Kidney glomerular epithelial cell (primary cell): ENCODE data around the gene CAMSAP1.
A peak's percentile ranks its signal among the peaks of the same experiment; 100 is the strongest.
"Not testable (repeated sequence)": the region's sequence is repeated elsewhere in the genome, so short reads cannot be mapped to it uniquely, and the experiment has no call there.

Experiments
- DNase-seq: peaks from one replicate; lab custom pipeline; 2025; lab: John Stamatoyannopoulos, UW

The CAMSAP1 gene

GRCh38 chr9:135907431-135908092, at the start of gene CAMSAP1:
Gene CAMSAP1 (minus strand): TSS chr9:135907546. CDS start chr9:135907159, 387 bp downstream.
- peak; percentile 84 for DNase-seq

GRCh38 chr9:135956802-135957174, 49.4 kb upstream of the CAMSAP1 start:
- no peak for DNase-seq

GRCh38 chr9:135955934-135956801, 48.8 kb upstream of the CAMSAP1 start:
- DNase-seq = no peak

GRCh38 chr9:135952664-135953206, 45.4 kb upstream of the CAMSAP1 start:
- no peak for DNase-seq

GRCh38 chr9:135951889-135952663, 44.7 kb upstream of the CAMSAP1 start:
- DNase-seq = peak; percentile 75

- DNase-seq = not testable (repeated sequence)
Observed at GRCh38 chr9:135951310-135951709, 44.0 kb upstream of the CAMSAP1 start.

- not testable (repeated sequence) for DNase-seq
Observed at GRCh38 chr9:135950841-135951240, 43.5 kb upstream of the CAMSAP1 start.

GRCh38 chr9:135950135-135950682, 42.9 kb upstream of the CAMSAP1 start:
- no peak for DNase-seq

- no peak for DNase-seq
Observed at GRCh38 chr9:135949501-135950134, 42.3 kb upstream of the CAMSAP1 start.

GRCh38 chr9:135948968-135949367, 41.6 kb upstream of the CAMSAP1 start:
- DNase-seq = no peak

GRCh38 chr9:135948446-135948845, 41.1 kb upstream of the CAMSAP1 start:
- no peak for DNase-seq

GRCh38 chr9:135947582-135947981, 40.2 kb upstream of the CAMSAP1 start:
- DNase-seq = no peak

- DNase-seq = not testable (repeated sequence)
Observed at GRCh38 chr9:135947105-135947504, 39.8 kb upstream of the CAMSAP1 start.

GRCh38 chr9:135946392-135946994, 39.1 kb upstream of the CAMSAP1 start:
- DNase-seq = no peak

GRCh38 chr9:135945969-135946368, 38.6 kb upstream of the CAMSAP1 start:
- DNase-seq = no peak

- DNase-seq = no peak
Observed at GRCh38 chr9:135944444-135945252, 37.3 kb upstream of the CAMSAP1 start.

- not testable (repeated sequence) for DNase-seq
Observed at GRCh38 chr9:135943604-135944003, 36.3 kb upstream of the CAMSAP1 start.

- no peak for DNase-seq
Observed at GRCh38 chr9:135941288-135941995, 34.1 kb upstream of the CAMSAP1 start.
